Measurements from ENCODE around the gene KLF16.

The KLF16 gene

DNA sequence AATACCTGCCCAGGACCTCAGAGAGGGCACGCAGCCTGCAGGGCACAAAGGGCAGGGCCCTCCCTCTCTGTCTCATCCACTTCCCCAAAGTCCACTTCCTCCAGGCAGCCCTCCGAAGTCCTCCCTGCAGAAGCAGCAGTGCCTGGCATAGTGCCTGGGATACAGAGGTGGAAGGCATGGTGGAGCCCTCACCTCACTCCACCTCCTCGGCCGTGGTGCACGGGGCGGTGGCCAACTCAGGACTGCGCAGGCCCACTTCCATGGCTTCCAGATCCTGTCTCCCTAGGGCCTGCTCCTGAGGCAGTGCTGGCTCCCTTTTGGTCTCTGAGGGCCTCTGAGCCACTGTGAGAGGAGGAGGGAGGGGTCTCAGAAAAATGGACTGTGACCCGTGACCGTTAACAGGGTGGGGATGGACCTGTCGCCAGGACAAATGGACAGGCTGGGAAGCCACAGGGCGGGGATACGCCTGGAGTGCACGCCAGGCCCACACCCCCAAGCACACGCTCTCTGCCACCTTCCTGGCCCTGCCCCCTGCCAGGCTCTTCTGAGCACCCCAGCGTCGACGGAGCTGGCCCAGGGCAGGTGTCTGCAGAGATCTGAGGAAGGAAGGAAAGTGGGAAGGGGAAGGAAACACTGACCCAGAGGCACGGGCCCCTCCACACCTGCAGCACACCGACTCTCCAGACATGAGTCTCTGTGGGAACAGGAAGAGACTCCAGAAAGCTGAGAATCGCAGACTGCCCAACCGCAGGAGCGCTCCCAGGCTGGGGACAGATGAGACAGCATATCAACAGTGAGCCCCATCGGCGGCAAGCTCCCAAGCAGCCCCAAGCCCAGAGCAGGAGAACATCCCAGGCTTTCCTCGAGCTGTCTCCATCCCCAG, 23.5 kb downstream of the KLF16 start:
- H3K4me3 ChIP-seq (replicated peaks in 1 of 2; ENCODE audit: low read depth in 2 of 2, low read length in 2 of 2), result no peak overlapping the region
- DNase-seq (ENCODE audit: low read depth in 2 of 2), result no peak

GRCh38 chr19:1837625-1838105, 25.7 kb downstream of the KLF16 start:
- H3K4me3 ChIP-seq (replicated peaks in 1 of 2; ENCODE audit: low read depth in 2 of 2, low read length in 2 of 2), result no peak overlapping the region
- peak; percentile 97 for TF ChIP-seq CTCF (IDR thresholded peaks at IDR 0.05; ENCODE audit: low read depth, low read length)
- peak; percentile 36 to 41 for DNase-seq (ENCODE audit: low read depth in 2 of 2)

More for the DNA sequence above, 23.5 kb downstream of the KLF16 start:
- no peak for TF ChIP-seq CTCF (IDR thresholded peaks at IDR 0.05; ENCODE audit: low read depth, low read length)

DNA sequence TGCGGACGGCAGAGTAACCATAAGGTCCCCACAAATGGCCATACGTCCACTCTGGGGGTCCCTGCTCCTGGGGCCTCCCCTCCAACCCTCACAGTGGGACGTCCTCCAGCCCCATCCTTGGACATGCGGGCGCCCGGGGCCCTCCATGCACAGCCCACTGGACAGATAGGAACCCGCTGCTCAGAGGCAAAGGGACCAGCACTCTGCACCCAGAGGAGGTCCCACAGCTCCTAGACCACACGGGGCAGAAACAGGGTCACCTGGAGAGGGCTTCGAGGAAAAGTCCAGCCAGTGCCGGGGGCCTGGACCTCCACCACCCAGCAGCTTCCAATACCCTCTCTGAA, 26.2 kb downstream of the KLF16 start:
- H3K4me3 ChIP-seq (replicated peaks in 1 of 2; ENCODE audit: low read depth in 2 of 2, low read length in 2 of 2), result no peak overlapping the region
- no peak for DNase-seq (ENCODE audit: low read depth in 2 of 2)
- TF ChIP-seq CTCF (IDR thresholded peaks at IDR 0.05; ENCODE audit: low read depth, low read length), result no peak

- TF ChIP-seq CTCF (IDR thresholded peaks at IDR 0.05; ENCODE audit: low read depth, low read length), result no peak
- no peak overlapping the region for H3K4me3 ChIP-seq (replicated peaks in 1 of 2; ENCODE audit: low read depth in 2 of 2, low read length in 2 of 2)
- no peak for DNase-seq (ENCODE audit: low read depth in 2 of 2)
Observed at GRCh38 chr19:1836458-1837221, 26.7 kb downstream of the KLF16 start.

- no peak for DNase-seq (ENCODE audit: low read depth in 2 of 2)
- no peak for TF ChIP-seq CTCF (IDR thresholded peaks at IDR 0.05; ENCODE audit: low read depth, low read length)
- no peak overlapping the region for H3K4me3 ChIP-seq (replicated peaks in 1 of 2; ENCODE audit: low read depth in 2 of 2, low read length in 2 of 2)
Observed at GRCh38 chr19:1833540-1833939, 29.8 kb downstream of the KLF16 start.

GRCh38 chr19:1832046-1832663, 31.2 kb downstream of the KLF16 start:
- no peak for TF ChIP-seq CTCF (IDR thresholded peaks at IDR 0.05; ENCODE audit: low read depth, low read length)
- no peak for DNase-seq (ENCODE audit: low read depth in 2 of 2)
- no peak overlapping the region for H3K4me3 ChIP-seq (replicated peaks in 1 of 2; ENCODE audit: low read depth in 2 of 2, low read length in 2 of 2)

All from cardiac fibroblast (primary cell).